ENCODE data around the gene SLC22A15. TPM values are rescaled to one million over a fixed set of nuclear protein-coding genes. Genes with fewer than 3 reads are reported as not detected.
A peak's percentile ranks its signal among the peaks of the same experiment; 100 is the strongest.
"Not testable (repeated sequence)": the region's sequence is repeated elsewhere in the genome, so short reads cannot be mapped to it uniquely, and the experiment has no call there.

Gene SLC22A15
- total RNA-seq, 1 donor from 2014 or later = 3.5 TPM

DNA sequence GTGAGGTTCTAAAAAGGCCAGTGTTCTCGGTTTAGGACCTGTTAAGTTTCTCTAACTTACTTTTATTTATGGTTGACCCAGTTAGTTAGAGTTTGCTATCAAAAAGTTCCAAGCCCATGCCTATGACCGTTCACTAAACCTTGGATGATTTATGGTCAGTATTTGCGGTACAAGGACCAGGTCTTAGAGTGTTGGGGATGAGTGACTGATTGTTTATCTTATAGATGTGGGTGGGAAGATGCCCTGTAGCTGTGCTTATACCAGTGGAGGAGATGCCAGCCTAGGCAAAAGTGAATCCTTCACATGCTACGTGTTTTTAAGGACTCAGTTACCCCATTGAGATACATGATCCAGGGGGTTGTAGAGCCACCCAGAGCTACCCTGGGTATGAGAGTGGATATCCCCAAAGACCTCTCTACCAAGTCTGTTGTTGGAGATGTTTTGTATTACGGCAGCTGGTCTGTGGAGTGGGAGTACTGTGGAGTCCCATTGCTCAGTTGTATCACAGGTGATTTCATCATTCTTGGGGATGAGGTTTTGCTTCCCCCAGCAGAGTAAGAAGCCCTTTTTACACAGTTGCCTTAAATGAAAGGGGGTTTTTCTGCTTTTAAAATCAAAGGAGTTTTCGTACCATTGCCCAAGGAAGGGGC, 2.1 kb downstream of the SLC22A15 start:
- DNase-seq (ENCODE audit: low spot score) (no peak), ATAC-seq (no peak)
- intact Hi-C loops (cut with DNase I) = no loop called here

DNA sequence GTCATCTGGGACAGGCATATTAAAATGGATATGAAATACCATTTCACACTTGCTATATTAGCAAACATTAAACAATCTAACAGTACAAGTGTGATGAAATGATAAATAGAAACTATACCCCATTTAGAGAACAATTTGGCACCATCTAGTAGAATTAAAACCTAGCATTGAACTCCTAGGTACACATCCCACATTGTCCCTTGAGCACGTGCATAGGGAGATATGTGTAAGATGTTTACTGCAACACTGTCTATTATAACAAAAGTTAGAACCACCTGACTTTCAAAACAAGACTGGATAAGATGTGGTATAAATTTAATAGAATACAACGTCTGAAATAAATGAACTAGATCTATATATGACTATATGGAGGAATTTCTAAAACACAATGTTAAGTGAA, 3.8 kb downstream of the SLC22A15 start:
- ATAC-seq (no peak), DNase-seq (ENCODE audit: low spot score) (no peak)
- intact Hi-C loops (cut with DNase I) = no loop called here

DNA sequence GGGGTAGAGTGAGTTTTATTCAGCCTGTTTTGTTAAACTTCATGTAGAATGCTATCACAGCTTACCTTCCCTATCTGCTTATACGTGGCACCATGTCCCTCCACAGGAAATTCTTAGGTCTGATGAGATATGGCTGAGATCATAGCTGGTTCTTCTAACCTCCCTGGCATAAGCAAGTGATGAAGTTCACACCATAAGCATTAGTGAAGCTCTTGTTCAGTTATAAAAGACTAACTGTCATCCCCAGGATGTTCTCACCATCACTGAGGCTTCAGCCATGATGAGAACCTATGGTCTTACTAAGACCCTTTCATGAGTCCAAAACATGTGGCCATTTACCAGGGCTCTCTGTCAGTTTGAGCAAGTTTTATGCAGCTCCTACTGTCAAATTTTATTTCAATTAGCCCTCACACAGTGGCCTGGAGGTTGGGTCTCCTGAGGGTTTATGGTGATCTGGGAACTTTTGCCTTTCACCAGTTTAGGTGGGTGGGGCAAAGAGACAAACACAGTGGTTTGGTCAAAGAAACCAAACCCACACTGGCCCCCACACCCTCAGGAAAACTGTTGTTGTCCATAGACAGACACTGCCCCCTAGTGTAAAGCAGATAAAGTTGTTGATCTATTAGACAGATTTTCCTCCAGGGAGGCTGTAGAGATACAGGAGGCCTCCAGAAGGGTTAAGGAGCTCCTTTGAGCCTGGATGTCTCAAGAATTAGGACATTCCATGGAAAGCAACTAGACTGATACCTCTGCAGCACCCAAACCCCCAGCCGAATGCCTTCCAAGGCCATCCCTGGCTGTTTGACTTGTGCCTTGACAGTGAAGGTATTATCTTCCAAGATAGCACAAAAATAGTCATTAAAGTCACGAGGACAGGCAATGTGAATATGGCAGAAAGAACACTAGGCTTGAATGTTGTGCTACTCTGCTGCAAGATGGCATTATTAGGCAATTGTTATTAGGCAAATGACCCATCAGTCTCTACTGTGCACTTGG, 5.0 kb downstream of the SLC22A15 start:
- intact Hi-C loops (cut with DNase I) = no loop called here
- peak; percentile 44 for ATAC-seq

DNA sequence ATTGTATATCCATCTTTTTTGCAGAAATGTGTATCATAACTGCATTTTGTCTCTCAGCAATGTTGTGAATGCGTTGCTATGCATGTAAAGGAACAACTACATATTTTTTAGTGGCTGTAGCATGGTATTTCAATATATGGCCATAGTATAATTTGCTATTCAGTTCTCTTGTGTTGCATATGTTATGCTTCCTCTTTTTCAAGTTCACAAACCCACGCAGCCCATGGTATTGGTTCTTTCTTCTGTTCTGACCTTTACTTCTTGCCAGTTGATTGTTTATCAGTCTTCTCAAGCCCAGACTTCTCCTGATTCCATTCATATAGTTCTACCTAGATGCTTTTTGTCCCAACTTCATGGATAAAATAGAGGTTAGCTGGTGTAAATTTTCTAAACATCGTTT, 6.1 kb downstream of the SLC22A15 start:
- DNase-seq (ENCODE audit: low spot score) = no peak
- intact Hi-C loops (cut with DNase I) = no loop called here
- ATAC-seq = no peak

More for the DNA sequence above, 5.0 kb downstream of the SLC22A15 start:
- DNase-seq (ENCODE audit: low spot score) = no peak

DNA sequence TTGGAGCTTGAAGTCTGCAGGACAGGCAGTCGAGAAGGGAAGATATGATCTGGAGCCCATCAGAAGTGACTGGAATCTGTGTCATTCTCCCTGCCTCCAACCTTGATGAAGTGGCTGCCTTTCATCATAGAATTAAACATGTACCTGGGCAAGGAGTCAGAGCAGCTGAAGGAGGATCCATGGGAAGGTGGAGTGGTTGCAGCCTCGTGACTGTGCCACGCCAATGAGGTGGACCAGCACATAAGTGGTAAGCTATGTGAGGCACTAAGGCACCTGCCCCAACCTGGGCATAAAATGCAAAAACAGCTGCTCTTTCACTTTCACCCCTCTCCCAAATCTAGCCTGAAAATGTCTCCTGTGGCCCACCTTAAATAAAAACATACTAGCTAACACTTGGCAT, 7.3 kb downstream of the SLC22A15 start:
- ATAC-seq (no peak), DNase-seq (ENCODE audit: low spot score) (no peak)
- intact Hi-C loops (cut with DNase I) = no loop called here

DNA sequence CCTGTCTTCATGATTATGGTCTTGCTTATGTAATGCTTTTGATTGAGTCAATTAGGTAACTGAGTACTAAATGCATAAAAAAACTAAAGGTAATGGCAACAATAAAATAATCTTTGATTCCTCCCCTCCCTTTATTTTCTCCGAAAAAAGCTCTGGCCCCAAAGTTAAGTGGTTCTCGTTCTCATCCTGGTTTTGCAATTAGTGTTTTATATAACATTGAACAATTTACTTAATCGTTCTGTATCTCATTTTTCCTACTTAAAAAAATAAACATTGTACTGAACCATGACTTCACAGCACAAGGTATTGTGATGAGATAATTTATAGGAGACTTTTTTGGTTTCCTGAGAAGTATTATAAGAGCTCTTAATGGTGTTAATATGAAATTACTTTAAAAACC, 11.3 kb downstream of the SLC22A15 start:
- DNase-seq (ENCODE audit: low spot score) (no peak), ATAC-seq (no peak)
- intact Hi-C loops (cut with DNase I) = no loop called here

DNA sequence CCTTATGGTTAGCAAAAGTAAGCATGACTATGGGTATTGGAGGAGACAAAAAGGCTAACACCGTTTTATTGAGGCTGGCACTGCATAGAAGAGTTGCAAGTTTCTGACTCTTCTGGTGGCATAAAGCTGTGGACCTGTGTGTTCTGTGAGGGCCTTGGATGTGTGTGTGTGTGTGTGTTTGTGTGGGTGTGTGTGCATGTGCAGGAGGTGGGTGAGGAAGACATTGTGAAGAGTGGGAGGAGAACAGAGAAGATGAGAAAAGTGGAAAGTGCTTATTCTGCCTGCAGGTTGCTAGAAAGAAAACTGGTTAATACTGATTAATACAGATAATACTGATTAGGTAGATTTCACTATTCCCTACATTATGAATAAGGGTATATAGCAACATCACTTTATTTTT, 12.6 kb downstream of the SLC22A15 start:
- DNase-seq (ENCODE audit: low spot score) = no peak
- no peak for ATAC-seq
- intact Hi-C loops (cut with DNase I) = no loop called here

DNA sequence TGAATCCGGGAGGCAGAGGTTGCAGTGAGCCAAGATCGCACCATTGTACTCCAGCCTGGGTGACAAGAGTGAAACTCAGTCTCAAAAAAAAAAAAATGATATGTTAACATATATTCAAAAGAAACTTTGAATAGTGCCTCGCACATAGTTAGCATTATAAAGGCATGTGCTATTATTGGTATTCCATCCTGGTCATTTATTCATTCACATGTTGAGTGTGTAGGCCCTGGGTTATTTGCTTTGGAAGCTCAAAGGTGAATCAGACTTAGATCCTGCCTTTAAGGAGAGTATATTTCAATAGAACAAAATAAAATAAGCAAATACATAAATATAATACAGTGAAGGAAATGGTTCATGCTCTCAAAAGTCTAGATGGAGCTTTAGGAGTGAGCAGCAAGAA, 13.4 kb downstream of the SLC22A15 start:
- ATAC-seq (no peak), DNase-seq (ENCODE audit: low spot score) (no peak)
- intact Hi-C loops (cut with DNase I) = no loop called here

DNA sequence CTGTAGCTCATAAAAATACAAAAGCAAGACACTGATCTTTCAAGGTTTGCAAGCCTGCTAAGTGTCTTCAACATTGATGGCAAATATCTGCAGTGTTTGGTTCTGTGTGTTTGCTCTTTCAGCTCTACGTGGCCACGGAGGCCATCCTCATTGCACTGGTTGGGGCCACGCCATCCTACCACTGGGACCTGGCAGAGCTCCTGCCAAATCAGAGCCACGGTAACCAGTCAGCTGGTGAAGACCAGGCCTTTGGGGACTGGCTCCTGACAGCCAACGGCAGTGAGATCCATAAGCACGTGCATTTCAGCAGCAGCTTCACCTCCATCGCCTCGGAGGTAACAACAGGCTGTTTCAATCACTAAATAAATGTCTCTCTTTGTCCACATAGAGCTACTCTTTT, 15.6 kb downstream of the SLC22A15 start:
- ATAC-seq (no peak), DNase-seq (ENCODE audit: low spot score) (no peak)
- intact Hi-C loops (cut with DNase I) = no loop called here

DNA sequence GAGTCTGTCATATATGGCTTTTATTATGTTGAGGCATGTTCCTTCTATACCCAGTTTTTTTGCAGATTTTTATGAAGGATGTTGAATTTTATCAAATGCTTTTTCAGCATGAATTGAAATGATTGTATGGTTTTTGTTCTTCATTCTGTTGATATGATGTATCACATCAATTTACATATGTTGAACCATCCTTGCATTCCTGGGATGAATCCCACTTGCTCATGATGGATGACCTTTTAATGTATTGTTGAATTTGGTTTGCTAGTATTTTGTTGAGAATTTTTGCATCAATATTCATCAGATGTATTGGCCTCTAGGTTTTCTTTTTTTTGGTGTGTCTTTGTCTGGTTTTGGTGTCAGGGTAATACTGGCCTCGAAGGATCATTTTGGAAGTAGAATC, 21.6 kb downstream of the SLC22A15 start:
- ATAC-seq; DNase-seq (ENCODE audit: low spot score): not testable (repeated sequence)
- intact Hi-C loops (cut with DNase I) = loop anchor here (2.0 to 5.0 kb wide), 2 partner anchors 15 to 376 kb away; no protein-coding TSS in a partner anchor

DNA sequence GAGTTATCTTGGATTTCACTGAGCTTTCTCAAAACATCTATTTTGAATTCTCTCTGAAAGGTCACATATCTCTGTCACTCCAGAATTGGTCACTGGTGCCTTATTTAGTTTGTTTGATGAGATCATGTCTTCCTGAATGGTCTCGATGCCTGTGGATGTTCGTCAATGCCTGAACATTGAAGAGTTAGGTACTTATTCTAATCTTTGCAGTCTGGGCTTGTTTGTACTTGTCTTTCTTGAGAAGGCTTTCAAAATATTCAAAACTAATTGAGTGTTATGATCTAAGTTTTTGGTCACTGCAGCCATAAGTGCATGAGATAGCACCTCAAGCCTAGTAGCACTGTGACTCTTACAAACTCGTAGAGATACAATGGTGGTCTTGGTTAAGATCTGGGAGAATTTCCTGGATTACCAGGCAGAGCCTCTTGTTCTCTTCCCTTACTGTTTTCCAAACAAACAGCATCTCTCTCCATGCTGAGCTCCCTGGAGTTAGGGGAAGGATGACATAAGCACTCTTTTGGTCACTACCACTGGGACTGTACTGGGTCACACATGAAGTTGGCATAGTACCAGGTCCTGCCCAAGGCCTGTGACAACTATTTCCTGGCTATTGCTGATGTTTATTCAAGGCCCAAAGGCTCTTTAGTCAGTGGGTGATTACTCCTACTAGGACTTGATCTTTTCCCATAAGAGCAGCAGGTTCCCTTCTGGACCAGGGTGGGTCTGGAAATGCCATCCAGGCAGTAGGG, 25.6 kb downstream of the SLC22A15 start:
- ATAC-seq (no peak), DNase-seq (ENCODE audit: low spot score) (no peak)
- intact Hi-C loops (cut with DNase I) = no loop called here

DNA sequence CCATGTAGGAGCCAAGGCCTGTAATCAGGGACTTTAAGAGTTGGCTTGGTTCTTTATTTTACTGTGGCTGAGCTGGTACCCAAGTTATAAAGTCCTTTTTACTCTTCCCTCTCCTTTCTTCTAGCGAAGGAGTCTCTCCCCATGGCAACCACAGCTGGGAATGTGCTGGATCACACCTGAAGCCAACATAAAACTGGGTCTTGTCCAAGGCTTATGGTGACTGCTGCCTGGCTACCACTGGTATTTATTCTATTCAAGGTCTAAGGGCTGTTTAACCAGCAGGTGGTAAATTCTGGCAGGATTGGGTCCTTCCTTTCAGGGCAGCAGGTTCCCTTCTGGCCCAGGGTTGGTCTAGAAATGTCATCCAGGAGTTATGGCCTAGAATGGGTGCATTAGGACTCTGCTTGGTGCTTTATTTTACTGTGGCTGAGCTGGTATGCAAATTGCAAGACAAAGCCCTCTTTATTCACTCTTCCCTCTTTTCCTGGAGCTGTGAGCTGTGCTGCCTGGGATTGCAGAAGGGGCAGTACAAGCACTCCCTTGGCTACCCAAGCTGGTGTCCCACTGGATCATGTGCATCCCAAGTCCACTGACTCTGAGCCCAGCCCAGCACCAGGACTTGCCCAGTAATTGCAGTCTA, 26.6 kb downstream of the SLC22A15 start:
- intact Hi-C loops (cut with DNase I) = no loop called here
- DNase-seq (ENCODE audit: low spot score) (no peak), ATAC-seq (no peak)

DNA sequence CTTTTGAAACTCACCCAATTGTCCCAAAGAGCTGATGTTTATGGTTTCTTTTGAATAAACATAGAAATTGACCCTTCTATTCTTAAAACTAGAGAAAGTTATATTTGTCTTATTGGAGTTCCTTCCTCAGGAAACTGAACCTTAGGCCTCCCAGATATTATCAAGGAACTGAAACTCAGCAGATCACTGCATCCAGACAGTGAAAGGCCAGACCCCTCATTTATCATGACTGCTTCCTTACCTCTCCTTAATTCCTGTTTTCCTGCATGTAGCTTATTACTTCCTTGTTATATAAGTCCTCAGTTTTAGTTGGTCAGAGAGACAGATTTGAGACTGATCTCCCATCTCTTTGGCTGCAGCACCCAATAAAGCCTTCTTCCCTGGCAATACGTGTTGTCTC, 27.5 kb downstream of the SLC22A15 start:
- intact Hi-C loops (cut with DNase I) = no loop called here
- DNase-seq (ENCODE audit: low spot score) = no peak
- ATAC-seq = no peak

DNA sequence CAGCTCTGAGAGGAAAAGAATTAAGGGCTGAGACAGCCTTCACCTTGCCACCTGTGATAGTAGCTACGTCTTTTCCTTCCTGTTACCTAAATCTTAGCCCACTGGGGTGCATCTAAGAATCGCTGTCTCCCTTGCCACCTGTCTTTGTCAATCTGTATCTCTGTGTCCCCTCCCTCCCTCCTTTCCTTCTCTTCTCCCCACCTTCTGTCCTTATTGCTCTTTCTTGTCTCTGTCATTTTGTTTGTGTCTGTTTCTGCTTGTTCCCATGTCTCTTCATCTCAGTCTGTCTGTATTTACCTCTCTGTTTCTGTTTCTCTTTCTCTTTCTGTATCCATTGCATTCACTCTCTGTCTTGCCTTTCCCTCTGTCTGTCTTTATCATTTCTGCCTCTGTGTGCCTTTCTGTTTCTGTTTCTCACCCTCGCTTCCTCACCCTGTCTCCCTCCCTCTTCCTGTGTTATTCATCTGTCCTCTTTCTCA, 30.2 kb downstream of the SLC22A15 start:
- intact Hi-C loops (cut with DNase I) = no loop called here
- DNase-seq (ENCODE audit: low spot score) (no peak), ATAC-seq (no peak)

DNA sequence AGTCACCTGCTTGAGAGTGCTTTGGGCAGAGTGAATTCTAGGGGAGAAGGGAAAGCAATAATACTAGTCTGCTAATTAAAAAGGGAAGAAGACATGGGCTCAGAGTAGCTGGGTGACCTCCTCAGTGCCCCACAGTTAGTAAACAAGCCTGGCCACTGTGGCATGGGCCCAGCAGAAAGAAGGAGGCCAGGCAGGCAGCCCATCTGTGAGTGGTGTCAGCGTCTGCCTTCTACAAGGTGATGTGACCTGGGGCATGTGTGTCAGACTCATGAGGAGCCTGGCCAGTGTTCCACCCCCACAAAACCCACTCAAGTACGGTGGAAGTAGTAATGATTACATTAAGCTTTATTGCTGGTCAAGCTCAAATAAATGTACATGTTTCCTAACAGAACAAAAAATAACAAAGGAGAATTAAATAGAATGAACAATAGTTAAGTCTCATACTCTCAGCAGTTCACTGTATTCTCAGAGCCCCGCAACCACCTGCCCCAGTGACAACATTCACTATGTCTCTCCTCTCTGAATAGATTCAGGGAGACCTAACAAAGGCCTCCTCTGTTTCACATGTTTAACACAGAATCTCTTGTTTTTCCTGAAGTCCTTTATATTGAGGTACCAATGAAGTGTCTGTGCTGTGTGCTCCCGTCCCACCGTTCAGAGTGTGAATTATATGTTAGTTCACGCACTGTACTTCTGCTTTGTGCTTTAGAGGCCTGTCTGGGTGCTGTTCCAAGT, 32.5 kb downstream of the SLC22A15 start:
- no peak for ATAC-seq
- intact Hi-C loops (cut with DNase I) = no loop called here
- no peak for DNase-seq (ENCODE audit: low spot score)

DNA sequence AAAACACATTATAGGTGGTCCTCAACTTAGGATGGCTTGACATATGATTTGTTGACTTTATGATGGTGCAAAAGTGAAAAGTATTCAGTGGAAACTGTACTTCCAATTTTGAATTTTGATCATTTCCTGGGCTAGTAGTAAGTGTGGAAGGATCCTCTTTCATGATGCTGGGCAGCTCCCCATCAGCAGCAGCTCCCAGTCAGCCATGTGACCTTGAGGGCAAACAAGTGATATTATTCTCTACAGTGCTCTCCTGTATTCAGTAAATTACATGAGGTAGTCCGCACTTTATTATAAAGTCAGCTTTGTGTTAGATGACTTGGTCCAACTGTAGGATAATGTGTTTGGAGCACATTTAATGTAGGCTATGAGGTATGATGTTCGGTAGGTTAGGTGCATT, 36.4 kb downstream of the SLC22A15 start:
- ATAC-seq (no peak), DNase-seq (ENCODE audit: low spot score) (no peak)
- intact Hi-C loops (cut with DNase I) = loop anchor here (2.0 kb wide), 1 partner anchor 14 kb away; no protein-coding TSS in a partner anchor

DNA sequence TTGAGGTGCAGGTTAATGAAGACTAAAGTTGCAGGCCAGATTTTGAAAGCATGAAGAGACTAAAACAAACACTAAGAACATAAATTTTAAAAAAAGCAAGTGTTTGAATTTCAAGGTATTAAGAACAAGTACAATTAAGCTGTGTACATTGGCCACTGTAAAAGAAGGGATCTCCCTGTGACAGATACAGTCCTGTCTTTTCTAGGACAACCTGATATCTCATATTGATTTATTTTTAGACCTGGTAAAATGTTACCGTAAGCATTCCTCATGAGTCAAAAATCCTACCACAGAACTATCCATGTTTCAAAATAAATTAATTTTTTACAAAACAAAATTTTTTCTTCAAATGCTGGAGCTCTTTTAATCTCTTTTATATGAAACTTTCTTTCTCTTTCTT, 39.4 kb downstream of the SLC22A15 start:
- ATAC-seq = no peak
- intact Hi-C loops (cut with DNase I) = no loop called here
- DNase-seq (ENCODE audit: low spot score) = no peak

DNA sequence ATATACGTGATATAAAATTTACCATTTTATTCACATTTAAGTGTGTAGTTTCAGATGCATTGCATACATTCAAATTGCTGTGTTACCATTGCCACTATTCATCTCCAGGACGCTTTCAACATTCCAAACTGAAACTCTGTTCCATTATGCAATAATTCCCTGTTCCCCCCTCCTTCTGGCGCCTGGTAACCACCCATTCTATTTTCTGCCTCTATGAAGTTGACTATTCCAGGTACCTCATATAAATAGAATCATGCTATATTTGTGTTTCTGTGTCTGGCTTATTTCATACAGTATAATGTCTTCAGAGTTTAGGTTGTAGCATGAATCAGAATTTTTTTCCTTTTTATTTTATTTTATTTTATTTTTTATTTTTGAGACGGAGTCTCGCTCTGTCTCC, 41.7 kb downstream of the SLC22A15 start:
- ATAC-seq (no peak), DNase-seq (ENCODE audit: low spot score) (no peak)
- intact Hi-C loops (cut with DNase I) = no loop called here

Data from sciatic nerve (tissue), 2 donors.